OCI-LY7 (cell line): Measurements from ENCODE around the gene SRCIN1. TPM values are rescaled to one million over a fixed set of nuclear protein-coding genes. Genes with fewer than 3 reads are reported as not detected.
A peak's percentile ranks its signal among the peaks of the same experiment; 100 is the strongest.

Experiments used
- BruUV-seq: library from RNA; stranded (reverse); fragments of 400-500 nt; replicated peaks from 2 replicates; lab custom pipeline; 2021; lab: Mats Ljungman, UMichigan
- CTCF ChIA-PET: fragments of 300-600 bp; sonication (Branson Sonifier 250); formaldehyde crosslinking; loops from one replicate; lab custom pipeline; 2022; ENCODE audit warnings: antibody characterized with exemption; ENCODE audit not compliant: unreplicated experiment; lab: Charles Lee
- POLR2A ChIA-PET: fragments of 300-600 bp; sonication (Branson Sonifier 250); formaldehyde crosslinking; loops from one replicate; lab custom pipeline; 2022; ENCODE audit warnings: antibody characterized with exemption; lab: Charles Lee
- DNase-seq: peaks from one replicate; pipeline ENCODE4 v3.0.0-alpha.2; 2015; ENCODE audit warnings: low spot score
- H2AFZ ChIP-seq: fragments of 200-600 bp; sonication (generic), shearing (Covaris generic); 2 replicates; pipeline ENCODE4 v1.6.1; 2014; ENCODE audit warnings: mild to moderate bottlenecking, antibody characterized with exemption, low read length, moderate library complexity
- H3K27ac ChIP-seq: fragments of 200-600 bp; sonication (generic); 2 replicates; pipeline ENCODE4 v1.5.1; 2014; ENCODE audit warnings: mixed run types, low read depth, mild to moderate bottlenecking, moderate library complexity, low read length, inconsistent platforms; ENCODE audit not compliant: poor library complexity, severe bottlenecking
- H3K36me3 ChIP-seq: fragments of 200-600 bp; sonication (generic); 2 replicates; pipeline ENCODE4 v1.6.1; 2014; ENCODE audit warnings: mild to moderate bottlenecking, antibody characterized with exemption, low read length, moderate library complexity, mixed read lengths; ENCODE audit not compliant: insufficient read depth
- H3K4me1 ChIP-seq: fragments of 200-600 bp; sonication (generic); 2 replicates; pipeline ENCODE4 v1.5.1; 2014; ENCODE audit warnings: mild to moderate bottlenecking, low read length; ENCODE audit not compliant: insufficient read depth, poor library complexity, severe bottlenecking
- H3K4me2 ChIP-seq: fragments of 200-600 bp; sonication (generic); 2 replicates; pipeline ENCODE4 v1.6.1; 2014; ENCODE audit warnings: mild to moderate bottlenecking, low read length
- H3K4me3 ChIP-seq: fragments of 200-600 bp; sonication (generic); 2 replicates; pipeline ENCODE4 v1.5.1; 2014; ENCODE audit warnings: mild to moderate bottlenecking, low read depth, low read length; ENCODE audit not compliant: poor library complexity, severe bottlenecking
- H3K79me2 ChIP-seq: fragments of 200-600 bp; sonication (generic); 2 replicates; pipeline ENCODE4 v1.6.1; 2016; ENCODE audit warnings: low read depth, mild to moderate bottlenecking, low read length, moderate library complexity, mixed read lengths; ENCODE audit not compliant: insufficient read depth
- H3K9me2 ChIP-seq: fragments of 200-600 bp; sonication (generic); 2 replicates; pipeline ENCODE4 v1.6.1; 2016; ENCODE audit warnings: mild to moderate bottlenecking, low read length, mixed read lengths; ENCODE audit not compliant: insufficient read depth
- H3K9me3 ChIP-seq: fragments of 200-600 bp; sonication (generic); 2 replicates; pipeline ENCODE4 v1.6.1; 2014; ENCODE audit warnings: mild to moderate bottlenecking, mixed run types, low read length, mixed read lengths
- H4K20me1 ChIP-seq: fragments of 200-600 bp; sonication (generic); 2 replicates; pipeline ENCODE4 v1.6.1; 2014; ENCODE audit warnings: mild to moderate bottlenecking, antibody characterized with exemption, low read length, moderate library complexity, mixed read lengths; ENCODE audit not compliant: insufficient read depth
- CTCF ChIP-seq: fragments of 200-600 bp; sonication (generic); conservative IDR thresholded peaks from 2 replicates; pipeline ENCODE4 v1.5.1; 2014; ENCODE audit warnings: mild to moderate bottlenecking, antibody characterized with exemption, low read length, moderate library complexity, mixed read lengths
- EZH2phosphoT487 ChIP-seq: fragments of 200-600 bp; sonication (generic); IDR thresholded peaks from 2 replicates; pipeline ENCODE4 v1.6.1; 2018; ENCODE audit warnings: low read depth, borderline replicate concordance, mild to moderate bottlenecking, mixed run types, antibody characterized with exemption, low read length, moderate library complexity, mixed read lengths
- intact Hi-C: fragments of 100-400 bp; cut with micrococcal nuclease; formaldehyde crosslinking; loops from one replicate; pipeline ENCODE4 v1.10.0; 2022; ENCODE audit not compliant: unreplicated experiment
- total RNA-seq, 2 experiments: library from RNA; depleted of rRNA in 1 of 2; stranded (reverse); fragments of >200 nt in 1 of 2; shearing (Covaris generic) in 1 of 2; gene quantifications; 2 replicates each; pipeline ENCODE4 v1.2.3, GENCODE V29; 2014 to 2022

SRCIN1 gene
- total RNA-seq, 2 experiments from 2014 or later, result 1.5 to 4.6 TPM

- no peaks in the 10 kb centered on the region for H4K20me1 ChIP-seq
- POLR2A ChIA-PET, result no interaction called here
- no peaks in the 10 kb centered on the region for H3K79me2 ChIP-seq
- DNase-seq, result no peak
- H2AFZ ChIP-seq, result no peak overlapping the region
- H3K9me2 ChIP-seq, result no peaks in the 10 kb centered on the region
- no peaks in the 10 kb centered on the region for H3K9me3 ChIP-seq
- TF ChIP-seq EZH2phosphoT487 (no peak), CTCF (no peak)
- CTCF ChIA-PET, result no interaction called here
- H3K4me3 ChIP-seq, result no peak overlapping the region
- H3K4me1 ChIP-seq, result no peaks in the 10 kb centered on the region
- no peak overlapping the region for H3K4me2 ChIP-seq
- H3K36me3 ChIP-seq, result no peaks in the 10 kb centered on the region
- intact Hi-C loops, result no loop called here
- no peak overlapping the region for H3K27ac ChIP-seq
- no TSS peak for BruUV-seq
Observed at GRCh38 chr17:38599398-38599856, 6.3 kb downstream of the SRCIN1 start.

GRCh38 chr17:38598995-38599394 is 6.8 kb downstream of the SRCIN1 start:
- H3K4me1 ChIP-seq, result no peaks in the 10 kb centered on the region
- BruUV-seq, result no TSS peak
- DNase-seq, result no peak
- no peak overlapping the region for H2AFZ ChIP-seq
- intact Hi-C loops, result no loop called here
- POLR2A ChIA-PET, result no interaction called here
- no peaks in the 10 kb centered on the region for H3K9me2 ChIP-seq
- no peaks in the 10 kb centered on the region for H3K79me2 ChIP-seq
- no peak overlapping the region for H3K27ac ChIP-seq
- H3K4me2 ChIP-seq, result no peak overlapping the region
- no peaks in the 10 kb centered on the region for H3K9me3 ChIP-seq
- no peak overlapping the region for H3K4me3 ChIP-seq
- TF ChIP-seq CTCF, result no peak
- no peak for TF ChIP-seq EZH2phosphoT487
- no peaks in the 10 kb centered on the region for H4K20me1 ChIP-seq
- no peaks in the 10 kb centered on the region for H3K36me3 ChIP-seq
- CTCF ChIA-PET, result no interaction called here

- CTCF ChIA-PET, result no interaction called here
- H3K27ac ChIP-seq, result no peak overlapping the region
Observed at GRCh38 chr17:38598536-38598935, 7.2 kb downstream of the SRCIN1 start.

More at GRCh38 chr17:38598536-38598935, 7.2 kb downstream of the SRCIN1 start:
- H4K20me1 ChIP-seq, result no peaks in the 10 kb centered on the region
- H3K9me3 ChIP-seq, result no peaks in the 10 kb centered on the region
- H3K36me3 ChIP-seq, result no peaks in the 10 kb centered on the region
- intact Hi-C loops, result no loop called here
- no peaks in the 10 kb centered on the region for H3K9me2 ChIP-seq
- no peak overlapping the region for H2AFZ ChIP-seq
- DNase-seq, result peak; percentile 88
- TF ChIP-seq EZH2phosphoT487, result no peak
- TF ChIP-seq CTCF, result no peak
- no peak overlapping the region for H3K4me3 ChIP-seq
- POLR2A ChIA-PET, result no interaction called here
- H3K4me2 ChIP-seq, result no peak overlapping the region
- H3K4me1 ChIP-seq, result no peaks in the 10 kb centered on the region
- no peaks in the 10 kb centered on the region for H3K79me2 ChIP-seq
- BruUV-seq, result no TSS peak
